HG03432 (cell line): ENCODE results near the gene PGA3.
"Not testable (repeated sequence)": the region's sequence is repeated elsewhere in the genome, so short reads cannot be mapped to it uniquely, and the experiment has no call there.

Experiments used
- ATAC-seq: cut with Tn5 transposase; IDR thresholded peaks from one replicate; pipeline ENCODE4 v1.9.1; 2021; ENCODE audit warnings: mild to moderate bottlenecking, moderate library complexity; ENCODE audit not compliant: unreplicated experiment

The PGA3 gene

GRCh38 chr11:61204502-61205059 is 1.3 kb downstream of the PGA3 start:
- not testable (repeated sequence) for ATAC-seq

- not testable (repeated sequence) for ATAC-seq
Measured at GRCh38 chr11:61207636-61208310, 4.5 kb downstream of the PGA3 start.

- not testable (repeated sequence) for ATAC-seq
Measured at GRCh38 chr11:61210629-61211028, 7.3 kb downstream of the PGA3 start.

GRCh38 chr11:61211327-61211952 is 8.1 kb downstream of the PGA3 start:
- ATAC-seq = not testable (repeated sequence)

- ATAC-seq = not testable (repeated sequence)
Measured at GRCh38 chr11:61212202-61212601, 8.9 kb downstream of the PGA3 start.

GRCh38 chr11:61213711-61214324 is 10.5 kb downstream of the PGA3 start:
- not testable (repeated sequence) for ATAC-seq

GRCh38 chr11:61218306-61218705 is 15.0 kb downstream of the PGA3 start:
- ATAC-seq = not testable (repeated sequence)

GRCh38 chr11:61219016-61219415 is 15.7 kb downstream of the PGA3 start:
- ATAC-seq = not testable (repeated sequence)

- not testable (repeated sequence) for ATAC-seq
Measured at GRCh38 chr11:61222047-61222446, 18.7 kb downstream of the PGA3 start, which contains the start of gene PGA4. Gene PGA4, plus strand, starts transcription at chr11:61222347. Its CDS starts 54 bp downstream, at chr11:61222401.

- ATAC-seq = not testable (repeated sequence)
Measured at GRCh38 chr11:61222692-61223091, 19.4 kb downstream of the PGA3 start.

- not testable (repeated sequence) for ATAC-seq
Measured at GRCh38 chr11:61226457-61227137, 23.3 kb downstream of the PGA3 start.

- not testable (repeated sequence) for ATAC-seq
Measured at GRCh38 chr11:61229458-61229857, 26.1 kb downstream of the PGA3 start.

GRCh38 chr11:61231033-61231432 is 27.7 kb downstream of the PGA3 start:
- not testable (repeated sequence) for ATAC-seq

- ATAC-seq = not testable (repeated sequence)
Measured at GRCh38 chr11:61231585-61231984, 28.3 kb downstream of the PGA3 start.

- ATAC-seq = not testable (repeated sequence)
Measured at GRCh38 chr11:61232548-61233145, 29.3 kb downstream of the PGA3 start.

- not testable (repeated sequence) for ATAC-seq
Measured at GRCh38 chr11:61237130-61237529, 33.8 kb downstream of the PGA3 start.

- ATAC-seq = not testable (repeated sequence)
Measured at GRCh38 chr11:61240288-61240687, 37.0 kb downstream of the PGA3 start.

- ATAC-seq = not testable (repeated sequence)
Measured at GRCh38 chr11:61240875-61241274, 37.6 kb downstream of the PGA3 start, which contains the start of gene PGA5. Gene PGA5, plus strand, starts transcription at chr11:61241175. Its CDS starts 52 bp downstream, at chr11:61241227.

GRCh38 chr11:61241526-61241925 is 38.2 kb downstream of the PGA3 start:
- ATAC-seq = not testable (repeated sequence)

- ATAC-seq = not testable (repeated sequence)
Measured at GRCh38 chr11:61245284-61245964, 42.1 kb downstream of the PGA3 start.
